ENCODE data around the gene LAMC2.
"Not testable (repeated sequence)": the region's sequence is repeated elsewhere in the genome, so short reads cannot be mapped to it uniquely, and the experiment has no call there.

The LAMC2 gene

GRCh38 chr1:183273300-183273699 lies 87.2 kb downstream of the LAMC2 start:
- no peaks in the 10 kb centered on the region for H3K27me3 ChIP-seq (ENCODE audit: control insufficient read depth, insufficient read depth, low read length)
- H3K36me3 ChIP-seq (ENCODE audit: control insufficient read depth, low read depth, low read length): no peaks in the 10 kb centered on the region
- no peak overlapping the region for H3K27ac ChIP-seq (ENCODE audit: low read length)
- H3K4me1 ChIP-seq (ENCODE audit: control insufficient read depth, low read depth, low read length): peaks cover 8% of the 10 kb centered on the region
- no peak overlapping the region for H3K9ac ChIP-seq (ENCODE audit: low read length)
- no peak overlapping the region for H3K4me3 ChIP-seq (ENCODE audit: low read length)
- H3K9me3 ChIP-seq (ENCODE audit: control insufficient read depth, low read depth, low read length): no peaks in the 10 kb centered on the region

- not testable (repeated sequence) for H3K9me3 ChIP-seq (ENCODE audit: control insufficient read depth, low read depth, low read length); H3K4me3 ChIP-seq (ENCODE audit: low read length); H3K9ac ChIP-seq (ENCODE audit: low read length); H3K27me3 ChIP-seq (ENCODE audit: control insufficient read depth, insufficient read depth, low read length); H3K27ac ChIP-seq (ENCODE audit: low read length); H3K36me3 ChIP-seq (ENCODE audit: control insufficient read depth, low read depth, low read length)
- H3K4me1 ChIP-seq (ENCODE audit: control insufficient read depth, low read depth, low read length): peaks cover 15% of the 10 kb centered on the region
Measured at GRCh38 chr1:183273984-183274383, 87.9 kb downstream of the LAMC2 start.

GRCh38 chr1:183274836-183275235 lies 88.8 kb downstream of the LAMC2 start:
- H3K4me1 ChIP-seq (ENCODE audit: control insufficient read depth, low read depth, low read length): peaks cover 21% of the 10 kb centered on the region
- H3K27me3 ChIP-seq (ENCODE audit: control insufficient read depth, insufficient read depth, low read length): no peaks in the 10 kb centered on the region
- H3K9ac ChIP-seq (ENCODE audit: low read length): no peak overlapping the region
- no peaks in the 10 kb centered on the region for H3K36me3 ChIP-seq (ENCODE audit: control insufficient read depth, low read depth, low read length)
- no peak overlapping the region for H3K4me3 ChIP-seq (ENCODE audit: low read length)
- H3K9me3 ChIP-seq (ENCODE audit: control insufficient read depth, low read depth, low read length): no peaks in the 10 kb centered on the region
- H3K27ac ChIP-seq (ENCODE audit: low read length): no peak overlapping the region

- H3K27ac ChIP-seq (ENCODE audit: low read length): no peak overlapping the region
- no peaks in the 10 kb centered on the region for H3K27me3 ChIP-seq (ENCODE audit: control insufficient read depth, insufficient read depth, low read length)
- H3K36me3 ChIP-seq (ENCODE audit: control insufficient read depth, low read depth, low read length): no peaks in the 10 kb centered on the region
- no peak overlapping the region for H3K4me3 ChIP-seq (ENCODE audit: low read length)
- H3K9ac ChIP-seq (ENCODE audit: low read length): no peak overlapping the region
- H3K9me3 ChIP-seq (ENCODE audit: control insufficient read depth, low read depth, low read length): no peaks in the 10 kb centered on the region
- H3K4me1 ChIP-seq (ENCODE audit: control insufficient read depth, low read depth, low read length): peaks cover 21% of the 10 kb centered on the region
Measured at GRCh38 chr1:183275322-183275721, 89.3 kb downstream of the LAMC2 start.

- H3K27me3 ChIP-seq (ENCODE audit: control insufficient read depth, insufficient read depth, low read length): no peaks in the 10 kb centered on the region
- peaks cover 21% of the 10 kb centered on the region for H3K4me1 ChIP-seq (ENCODE audit: control insufficient read depth, low read depth, low read length)
- H3K36me3 ChIP-seq (ENCODE audit: control insufficient read depth, low read depth, low read length): no peaks in the 10 kb centered on the region
- no peak overlapping the region for H3K9ac ChIP-seq (ENCODE audit: low read length)
- H3K27ac ChIP-seq (ENCODE audit: low read length): no peak overlapping the region
- H3K4me3 ChIP-seq (ENCODE audit: low read length): no peak overlapping the region
- H3K9me3 ChIP-seq (ENCODE audit: control insufficient read depth, low read depth, low read length): no peaks in the 10 kb centered on the region
Measured at GRCh38 chr1:183276386-183277080, 90.5 kb downstream of the LAMC2 start.

- no peaks in the 10 kb centered on the region for H3K9me3 ChIP-seq (ENCODE audit: control insufficient read depth, low read depth, low read length)
- H3K4me3 ChIP-seq (ENCODE audit: low read length): no peak overlapping the region
- no peak overlapping the region for H3K27ac ChIP-seq (ENCODE audit: low read length)
- H3K36me3 ChIP-seq (ENCODE audit: control insufficient read depth, low read depth, low read length): no peaks in the 10 kb centered on the region
- H3K27me3 ChIP-seq (ENCODE audit: control insufficient read depth, insufficient read depth, low read length): no peaks in the 10 kb centered on the region
- peaks cover 26% of the 10 kb centered on the region for H3K4me1 ChIP-seq (ENCODE audit: control insufficient read depth, low read depth, low read length)
- no peak overlapping the region for H3K9ac ChIP-seq (ENCODE audit: low read length)
Measured at GRCh38 chr1:183277821-183278738, 92.0 kb downstream of the LAMC2 start.

- peaks cover 26% of the 10 kb centered on the region for H3K4me1 ChIP-seq (ENCODE audit: control insufficient read depth, low read depth, low read length)
- H3K9ac ChIP-seq (ENCODE audit: low read length): no peak overlapping the region
- no peaks in the 10 kb centered on the region for H3K36me3 ChIP-seq (ENCODE audit: control insufficient read depth, low read depth, low read length)
- no peak overlapping the region for H3K27ac ChIP-seq (ENCODE audit: low read length)
- no peaks in the 10 kb centered on the region for H3K27me3 ChIP-seq (ENCODE audit: control insufficient read depth, insufficient read depth, low read length)
- H3K4me3 ChIP-seq (ENCODE audit: low read length): no peak overlapping the region
- no peaks in the 10 kb centered on the region for H3K9me3 ChIP-seq (ENCODE audit: control insufficient read depth, low read depth, low read length)
Measured at GRCh38 chr1:183278739-183279591, 92.9 kb downstream of the LAMC2 start.

- H3K27me3 ChIP-seq (ENCODE audit: control insufficient read depth, insufficient read depth, low read length): no peaks in the 10 kb centered on the region
- H3K36me3 ChIP-seq (ENCODE audit: control insufficient read depth, low read depth, low read length): no peaks in the 10 kb centered on the region
- peaks cover 26% of the 10 kb centered on the region for H3K4me1 ChIP-seq (ENCODE audit: control insufficient read depth, low read depth, low read length)
- no peak overlapping the region for H3K4me3 ChIP-seq (ENCODE audit: low read length)
- no peaks in the 10 kb centered on the region for H3K9me3 ChIP-seq (ENCODE audit: control insufficient read depth, low read depth, low read length)
- H3K27ac ChIP-seq (ENCODE audit: low read length): no peak overlapping the region
- no peak overlapping the region for H3K9ac ChIP-seq (ENCODE audit: low read length)
Measured at GRCh38 chr1:183279835-183280234, 93.8 kb downstream of the LAMC2 start.

GRCh38 chr1:183281039-183281438 lies 95.0 kb downstream of the LAMC2 start:
- Histone ChIP-seq H3K36me3 (ENCODE audit: control insufficient read depth, low read depth, low read length) (no peaks in the 10 kb centered on the region), H3K4me3 (ENCODE audit: low read length) (no peak overlapping the region), H3K9me3 (ENCODE audit: control insufficient read depth, low read depth, low read length) (no peaks in the 10 kb centered on the region), H3K27me3 (ENCODE audit: control insufficient read depth, insufficient read depth, low read length) (no peaks in the 10 kb centered on the region), H3K27ac (ENCODE audit: low read length) (no peak overlapping the region), H3K4me1 (ENCODE audit: control insufficient read depth, low read depth, low read length) (peaks cover 26% of the 10 kb centered on the region), H3K9ac (ENCODE audit: low read length) (no peak overlapping the region)

GRCh38 chr1:183281553-183282091 lies 95.6 kb downstream of the LAMC2 start:
- no peaks in the 10 kb centered on the region for H3K27me3 ChIP-seq (ENCODE audit: control insufficient read depth, insufficient read depth, low read length)
- H3K9ac ChIP-seq (ENCODE audit: low read length): no peak overlapping the region
- no peak overlapping the region for H3K4me3 ChIP-seq (ENCODE audit: low read length)
- no peak overlapping the region for H3K27ac ChIP-seq (ENCODE audit: low read length)
- no peaks in the 10 kb centered on the region for H3K9me3 ChIP-seq (ENCODE audit: control insufficient read depth, low read depth, low read length)
- peaks cover 26% of the 10 kb centered on the region for H3K4me1 ChIP-seq (ENCODE audit: control insufficient read depth, low read depth, low read length)
- H3K36me3 ChIP-seq (ENCODE audit: control insufficient read depth, low read depth, low read length): no peaks in the 10 kb centered on the region

Measured in iPS-18a (cell line).